DMS79 treated with DMSO at 0.1 percent for 48 hours (cell line): ENCODE measurements around the gene C1orf74.

Experiments used
- DNase-seq: peaks from one replicate; lab custom pipeline; 2025; lab: John Stamatoyannopoulos, UW

Gene C1orf74

GRCh38 chr1:209784265-209785169 lies at the start of gene C1orf74:
Gene C1orf74 (minus strand): TSS chr1:209784559. CDS start chr1:209783634, 925 bp downstream.
- peak; percentile 99 for DNase-seq

DNA sequence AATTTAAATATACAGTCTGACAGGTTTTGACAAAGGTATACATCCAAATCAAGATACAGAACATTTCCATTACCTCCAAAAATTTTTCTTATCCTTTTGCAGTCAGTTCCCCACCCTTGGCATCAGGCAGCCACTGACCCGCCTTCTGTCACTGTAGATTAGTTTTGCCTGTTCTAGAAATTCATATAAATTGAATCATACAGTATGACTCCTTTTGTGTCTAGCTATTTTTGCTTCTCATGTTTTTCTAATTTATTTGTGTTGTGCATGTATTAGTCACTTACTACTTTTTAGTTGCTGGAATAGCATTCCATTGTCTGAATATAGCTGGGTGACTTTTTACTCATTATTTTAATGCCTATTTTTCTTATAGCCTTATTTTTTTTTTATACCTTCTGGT lies 47.3 kb upstream of the C1orf74 start:
- DNase-seq = no peak

DNA sequence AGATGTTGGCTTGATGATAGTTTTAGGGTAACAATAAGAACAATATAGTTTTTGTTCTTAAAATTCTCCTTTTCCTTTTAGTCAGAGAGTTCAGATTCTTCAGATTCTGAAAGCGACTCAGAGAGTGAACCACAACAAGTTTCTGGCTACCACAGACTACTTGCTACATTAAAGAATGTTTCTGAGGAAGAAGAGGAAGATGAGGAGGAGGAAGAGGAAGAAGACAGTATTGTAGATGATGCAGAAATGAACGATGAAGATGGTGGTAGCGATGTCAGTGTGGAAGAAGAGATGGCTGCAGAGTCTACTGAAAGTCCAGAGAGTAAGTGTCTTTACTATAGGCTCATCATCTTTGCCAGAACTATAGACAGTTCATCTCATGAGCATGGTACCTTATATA lies 46.4 kb upstream of the C1orf74 start:
- no peak for DNase-seq

DNA sequence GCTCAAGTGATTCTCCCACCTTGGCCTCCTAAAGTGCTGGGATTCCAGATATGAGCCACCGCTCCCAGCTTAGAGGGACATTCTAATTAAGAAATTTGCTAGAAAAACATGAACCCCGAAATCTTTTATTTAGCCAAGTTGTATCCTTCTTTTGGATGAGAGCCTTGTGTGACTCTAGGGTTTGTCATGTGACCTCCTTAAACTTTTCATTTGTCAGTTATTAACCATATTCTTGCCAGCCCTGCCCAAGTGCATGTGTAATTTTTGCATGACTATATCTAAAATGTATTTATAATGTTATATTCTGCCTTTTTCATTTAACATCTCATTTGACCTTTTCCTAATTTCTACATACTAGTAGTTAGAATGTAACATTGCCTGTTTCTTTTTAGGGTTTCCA lies 45.4 kb upstream of the C1orf74 start:
- DNase-seq = no peak

- DNase-seq = peak; percentile 90
Measured at GRCh38 chr1:209827384-209828262, 43.3 kb upstream of the C1orf74 start, which contains the start of gene UTP25. Gene UTP25 (plus strand): TSS chr1:209827972. CDS start chr1:209828064, 92 bp downstream.

DNA sequence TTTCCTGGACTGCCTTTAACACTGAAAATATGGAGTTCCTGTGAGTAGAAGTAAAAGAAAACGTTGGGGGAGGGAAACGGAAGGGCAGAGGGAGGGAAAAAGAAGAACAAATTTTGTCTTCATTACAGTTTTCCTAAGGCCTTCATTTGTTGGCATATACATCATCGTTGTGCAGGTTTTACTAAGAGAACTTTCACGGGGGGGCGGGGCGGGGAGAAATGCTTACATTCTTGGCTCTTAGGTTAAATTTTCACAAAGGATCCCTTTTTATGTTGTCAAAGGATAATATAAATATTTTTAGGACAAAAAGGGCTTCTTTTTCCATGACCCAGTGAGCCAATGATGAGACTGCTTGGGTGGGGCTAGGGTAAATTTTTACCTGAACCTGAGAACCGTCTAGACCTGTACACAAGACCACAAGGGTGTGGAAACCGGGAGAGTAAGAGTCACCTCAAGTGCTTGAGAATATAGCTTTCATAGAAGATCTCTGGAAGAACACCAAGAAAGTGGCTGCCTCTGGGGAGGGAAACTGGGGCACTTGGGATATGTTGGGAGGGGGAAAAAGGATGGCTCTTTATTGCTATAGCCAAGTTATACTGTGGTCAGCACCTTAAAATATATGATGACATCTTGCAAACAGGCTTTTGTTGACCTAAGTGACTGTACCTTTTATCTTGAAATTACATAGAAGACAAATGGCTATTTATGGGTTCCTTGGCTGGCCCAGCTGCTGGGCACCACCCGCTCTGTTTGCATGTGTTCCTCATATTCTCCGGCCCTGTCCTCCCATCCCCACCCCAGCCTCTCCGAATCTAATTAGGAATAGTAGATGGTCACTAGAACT lies 41.5 kb upstream of the C1orf74 start:
- no peak for DNase-seq

DNA sequence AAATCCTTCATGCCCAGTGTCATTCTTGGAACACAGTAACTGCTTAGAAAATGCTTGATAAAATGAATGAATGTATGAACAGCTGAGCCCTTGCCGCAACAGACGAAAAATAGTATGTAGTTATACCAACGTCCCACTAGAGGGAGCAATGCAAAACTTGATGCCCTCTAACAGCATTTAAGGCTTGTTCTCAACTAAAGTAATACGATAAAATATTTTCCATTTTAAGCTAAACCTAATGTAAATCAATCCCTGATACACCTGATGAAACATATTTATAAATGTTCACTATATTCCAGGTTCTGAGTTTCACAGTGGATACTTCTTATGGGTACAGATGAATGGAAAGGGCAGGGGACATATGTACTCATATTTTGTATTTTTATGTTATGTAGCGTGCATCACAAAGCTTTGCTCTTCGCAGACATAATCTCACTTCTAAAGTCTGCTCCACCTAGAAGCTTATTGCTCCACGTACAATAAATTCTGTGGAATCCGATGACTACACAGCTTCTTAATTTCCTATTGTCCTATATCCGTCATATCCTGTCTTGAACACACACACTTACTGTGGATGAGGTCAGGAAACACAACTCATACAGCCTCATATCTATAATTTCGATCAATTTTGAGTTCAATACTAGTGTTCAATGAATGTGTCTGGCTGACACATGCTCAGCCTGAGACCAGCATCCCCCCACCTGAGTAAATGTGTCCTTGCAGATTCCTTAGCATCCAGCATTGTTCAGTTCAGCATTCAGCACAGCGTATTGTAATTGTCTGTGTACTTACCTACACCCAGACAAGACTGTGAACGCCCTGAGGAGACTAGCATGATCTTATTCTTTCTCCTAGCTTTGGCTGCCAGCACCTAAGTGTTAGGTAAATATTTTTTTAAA lies 39.0 kb upstream of the C1orf74 start:
- DNase-seq = peak; percentile 66

DNA sequence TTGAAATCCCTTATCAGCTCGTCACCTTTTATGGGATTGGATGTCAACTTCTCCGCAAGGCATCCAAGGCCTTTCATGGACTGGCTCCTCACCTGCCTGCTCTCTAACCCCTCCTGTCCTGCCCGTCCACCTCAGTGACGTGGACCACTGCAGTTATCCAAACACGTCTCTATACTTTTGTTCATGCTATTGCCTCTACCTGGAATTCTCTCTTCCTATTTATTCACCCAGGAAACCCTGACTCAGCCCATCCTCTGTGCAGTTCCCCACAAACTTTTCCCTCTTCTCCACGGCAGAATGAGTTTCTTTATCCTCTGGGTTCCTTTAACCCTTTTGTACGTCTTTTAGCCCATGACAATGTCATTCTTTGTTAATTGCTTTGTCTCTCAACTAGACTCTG lies 38.3 kb upstream of the C1orf74 start:
- DNase-seq = no peak

DNA sequence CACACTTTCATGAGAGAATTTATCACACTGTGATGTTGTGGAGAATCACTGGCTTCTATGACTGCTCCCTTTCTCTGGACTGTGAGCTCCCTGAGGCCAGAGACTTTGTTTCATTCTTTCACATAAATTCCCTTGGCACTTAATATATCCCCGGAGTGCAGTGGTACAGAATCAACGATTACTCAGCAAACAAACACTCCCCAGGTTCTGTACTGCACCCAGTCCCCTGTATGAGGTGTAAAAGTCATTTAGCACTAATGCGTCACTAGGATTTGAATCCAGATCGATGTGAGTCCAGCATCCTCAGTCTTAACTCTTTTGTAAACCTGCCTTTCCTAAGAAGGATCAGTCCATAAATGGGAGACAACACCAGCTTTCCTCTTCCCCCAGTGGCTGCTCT lies 36.6 kb upstream of the C1orf74 start:
- no peak for DNase-seq

GRCh38 chr1:209819058-209819457 lies 34.7 kb upstream of the C1orf74 start:
- no peak for DNase-seq

DNA sequence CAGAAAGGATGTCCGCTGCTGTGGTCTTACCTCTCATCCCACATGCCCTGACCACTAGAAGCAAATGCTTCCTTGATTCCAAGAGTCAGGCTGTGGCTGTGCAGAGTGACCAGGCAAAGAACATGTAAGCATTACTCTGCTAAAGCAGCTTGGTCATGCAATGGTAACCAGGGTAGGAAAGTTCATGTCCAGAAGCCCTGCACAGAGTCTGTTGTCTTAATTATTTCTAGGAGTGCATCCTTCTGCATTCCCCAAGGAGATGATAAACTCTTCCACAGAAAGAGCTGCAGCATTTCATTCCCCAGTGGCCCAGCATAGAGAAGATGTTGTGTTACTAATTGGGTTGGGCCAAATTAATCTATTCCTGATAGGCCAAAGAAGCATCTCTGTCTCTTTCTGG lies 33.3 kb upstream of the C1orf74 start:
- no peak for DNase-seq

DNA sequence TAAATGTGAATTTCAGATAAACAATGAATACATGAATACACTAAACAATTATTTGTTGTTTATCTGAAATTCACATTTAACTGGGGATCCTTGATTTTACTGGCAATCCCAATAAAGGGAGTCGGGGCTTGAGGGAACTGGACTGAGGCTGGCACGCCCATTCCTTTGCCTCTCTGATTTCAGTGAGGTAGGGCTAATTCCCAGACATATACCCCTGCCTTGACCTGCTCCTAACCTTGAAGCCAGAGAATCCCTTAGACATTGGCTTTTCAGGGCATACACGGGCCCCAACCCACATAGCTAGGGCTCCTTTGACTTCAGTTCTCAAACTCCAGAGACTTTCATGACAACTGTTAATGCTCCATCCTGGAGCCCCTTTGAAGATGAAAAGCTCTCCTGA lies 32.6 kb upstream of the C1orf74 start:
- DNase-seq = no peak

- peak; percentile 50 for DNase-seq
Measured at GRCh38 chr1:209815931-209816341, 31.6 kb upstream of the C1orf74 start.

GRCh38 chr1:209815490-209815889 lies 31.1 kb upstream of the C1orf74 start:
- no peak for DNase-seq

GRCh38 chr1:209813902-209814301 lies 29.5 kb upstream of the C1orf74 start:
- DNase-seq = no peak

DNA sequence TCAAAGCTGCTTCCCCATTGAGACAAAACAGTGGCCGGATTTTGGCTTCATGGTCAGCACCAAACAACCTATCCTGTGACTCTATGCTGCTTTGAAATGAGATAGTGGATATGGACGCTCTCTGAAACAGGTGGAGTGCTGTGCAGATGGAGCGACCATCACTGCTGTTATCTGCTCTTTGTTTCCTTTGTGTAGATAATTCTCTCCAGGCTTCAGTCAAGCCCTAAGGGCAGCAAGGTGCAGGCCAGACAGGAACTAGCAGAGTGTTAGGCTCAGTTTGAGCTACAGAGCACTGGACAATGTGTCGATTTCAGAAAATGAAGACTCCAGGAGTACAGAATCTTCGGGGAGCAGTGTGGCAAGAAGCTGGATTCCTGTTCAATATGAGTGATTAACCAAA lies 26.4 kb upstream of the C1orf74 start:
- no peak for DNase-seq

DNA sequence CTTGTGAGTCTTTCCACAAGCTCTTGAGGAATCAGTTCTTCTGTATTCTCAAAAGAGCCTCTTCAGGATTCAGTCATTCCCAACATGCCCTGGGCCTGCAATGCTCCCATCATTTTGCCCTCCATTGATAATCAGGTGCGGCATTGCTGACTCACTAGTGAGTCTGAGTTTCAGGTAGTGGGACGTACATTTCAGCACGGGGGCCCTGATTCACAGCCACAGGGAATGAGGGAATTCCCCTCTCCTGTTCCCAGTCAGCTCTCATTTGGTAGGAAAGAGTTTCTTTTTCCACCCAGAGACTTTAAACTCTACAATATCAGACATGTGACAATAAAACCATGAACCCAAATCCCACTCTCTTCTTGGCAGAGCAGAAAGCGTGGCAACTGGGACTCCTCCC lies 25.3 kb upstream of the C1orf74 start:
- DNase-seq = no peak

GRCh38 chr1:209808059-209808581 lies 23.8 kb upstream of the C1orf74 start:
- DNase-seq = peak; percentile 92

DNA sequence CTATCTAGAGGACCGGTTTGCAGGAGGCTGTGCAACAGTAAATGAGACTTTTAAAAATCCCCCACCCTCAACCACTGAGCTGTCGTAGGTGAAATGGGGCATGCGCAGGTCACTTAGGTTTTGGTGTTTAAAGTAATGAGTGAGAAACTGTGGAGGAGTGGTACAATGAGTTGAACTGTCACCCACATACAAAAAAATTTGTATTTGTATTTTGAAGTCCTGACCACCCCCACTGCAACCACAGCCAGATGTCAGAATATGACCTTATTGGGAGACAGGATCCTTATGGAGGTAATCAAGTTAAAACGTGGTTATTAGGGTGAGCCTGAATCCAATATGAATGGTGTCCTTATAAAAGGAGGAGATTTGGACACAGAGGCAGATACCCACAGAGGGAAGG lies 23.1 kb upstream of the C1orf74 start:
- DNase-seq = no peak
